Bone marrow (tissue), 2 donors: ENCODE measurements around the gene WBP1.
A peak's percentile ranks its signal among the peaks of the same experiment; 100 is the strongest.
"Not testable (repeated sequence)": the region's sequence is repeated elsewhere in the genome, so short reads cannot be mapped to it uniquely, and the experiment has no call there.

Experiments
- DNase-seq, 2 donors: peaks; one replicate each; lab custom pipeline; 2025; lab: John Stamatoyannopoulos, UW

Gene WBP1

GRCh38 chr2:74458132-74458937 lies at the start of gene WBP1:
WBP1 (plus strand) TSS chr2:74458438; CDS start chr2:74458603, 165 bp downstream.
- DNase-seq = peak; percentile 85 to 99

GRCh38 chr2:74413001-74413698 lies 45.1 kb upstream of the WBP1 start:
- no peak for DNase-seq

GRCh38 chr2:74414441-74414840 lies 43.8 kb upstream of the WBP1 start:
- DNase-seq = no peak

- DNase-seq = no peak
Measured at GRCh38 chr2:74414881-74415761, 43.1 kb upstream of the WBP1 start.

GRCh38 chr2:74415762-74416395 lies 42.4 kb upstream of the WBP1 start:
- DNase-seq = no peak

- no peak for DNase-seq
Measured at GRCh38 chr2:74416778-74417177, 41.5 kb upstream of the WBP1 start.

- no peak for DNase-seq
Measured at GRCh38 chr2:74417197-74417596, 41.0 kb upstream of the WBP1 start.

GRCh38 chr2:74417763-74418162 lies 40.5 kb upstream of the WBP1 start:
- DNase-seq = no peak

GRCh38 chr2:74418312-74418711 lies 39.9 kb upstream of the WBP1 start:
- DNase-seq = no peak

- no peak for DNase-seq
Measured at GRCh38 chr2:74419345-74419744, 38.9 kb upstream of the WBP1 start.

- no peak for DNase-seq
Measured at GRCh38 chr2:74420006-74420405, 38.2 kb upstream of the WBP1 start.

- not testable (repeated sequence) for DNase-seq
Measured at GRCh38 chr2:74420443-74421103, 37.7 kb upstream of the WBP1 start.

- DNase-seq = peak; percentile 43 to 71
Measured at GRCh38 chr2:74421221-74421870, 36.9 kb upstream of the WBP1 start, which contains the start of the genes C2orf81 and WDR54. C2orf81 (minus strand) TSS chr2:74421619; CDS start chr2:74421560, 59 bp downstream. WDR54 (plus strand) TSS chr2:74421730; CDS start chr2:74422154, 424 bp downstream.

- no peak for DNase-seq
Measured at GRCh38 chr2:74423231-74424095, 34.8 kb upstream of the WBP1 start.

- DNase-seq = no peak
Measured at GRCh38 chr2:74424139-74424992, 33.9 kb upstream of the WBP1 start.

- no peak for DNase-seq
Measured at GRCh38 chr2:74424995-74425406, 33.2 kb upstream of the WBP1 start.

- DNase-seq = no peak
Measured at GRCh38 chr2:74425523-74425922, 32.7 kb upstream of the WBP1 start.

- no peak for DNase-seq
Measured at GRCh38 chr2:74426181-74426758, 32.0 kb upstream of the WBP1 start.
